Transverse colon (tissue), 4 donors: ENCODE data around the gene TICRR. TPM values are rescaled to one million over a fixed set of nuclear protein-coding genes. Genes with fewer than 3 reads are reported as not detected.

Source experiments
- DNase-seq: peaks from one replicate; pipeline ENCODE4 v3.0.0-alpha.2; 2019
- H3K27ac ChIP-seq, 4 donors: fragments of 200-600 bp; sonication (generic); 2 replicates each; pipeline ENCODE4 v1.5.1; 2016 to 2018; ENCODE audit warnings: inconsistent platforms in 4 of 4
- H3K27me3 ChIP-seq: fragments of 200-600 bp; sonication (generic); 2 replicates; pipeline ENCODE4 v1.5.1; 2017; ENCODE audit warnings: inconsistent platforms
- H3K36me3 ChIP-seq, 4 donors: fragments of 200-600 bp; sonication (generic); 2 replicates each; pipeline ENCODE4 v1.5.1; 2017 to 2019; ENCODE audit warnings: inconsistent platforms in 4 of 4
- H3K4me1 ChIP-seq, 4 donors: fragments of 200-600 bp; sonication (generic); 2 replicates each; pipeline ENCODE4 v1.5.1; 2017 to 2020; ENCODE audit warnings: inconsistent platforms in 4 of 4
- H3K4me3 ChIP-seq, 4 donors: fragments of 200-600 bp; sonication (generic); 1 replicate in 1 of 4; 2 replicates in 3 of 4; pipeline versions ENCODE4 v1.5.1 to v1.6.1; 2017 to 2019; ENCODE audit warnings: inconsistent platforms in 4 of 4
- H3K9me3 ChIP-seq, 2 donors: fragments of 200-600 bp; sonication (generic); 2 replicates each; pipeline ENCODE4 v1.5.1; 2017 to 2019; ENCODE audit warnings: inconsistent platforms in 2 of 2
- EP300 ChIP-seq: sonication (generic); formaldehyde crosslinking; IDR thresholded peaks from one replicate; pipeline ENCODE4 v1.6.1; 2017; ENCODE audit warnings: antibody characterized with exemption, low read depth
- POLR2A ChIP-seq: fragments of 450-650 bp; IDR thresholded peaks from one replicate; pipeline ENCODE4 v1.6.1; 2016; ENCODE audit warnings: antibody characterized with exemption, mild to moderate bottlenecking, moderate library complexity
- POLR2AphosphoS5 ChIP-seq, 3 donors: sonication (generic); formaldehyde crosslinking; IDR thresholded peaks; one replicate each; pipeline ENCODE4 v1.6.1; 2016; ENCODE audit warnings: antibody characterized with exemption in 3 of 3
- WGBS, 2 donors: methylation state at CpG; one replicate each; pipeline ENCODE4 v1.1.5; 2018; ENCODE audit warnings: low coverage in 1 of 2; 5-methylcytosine and 5-hydroxymethylcytosine counted together
- in situ Hi-C, 4 donors: fragments of 200-750 bp; cut with MboI; loops; one replicate each; pipeline versions ENCODE4 v1.15.0 to v1.15.1; 2017; ENCODE audit warnings: low sequenced_read_pairs in 3 of 4, low pct_ligation_motif_present in 1 of 4, low pct_unique_long_range_greater_than_20kb in 1 of 4
- intact Hi-C: fragments of 100-400 bp; cut with DNase I; formaldehyde crosslinking; loops from one replicate; pipeline ENCODE4 v1.15.1; 2023; ENCODE audit warnings: low total_unique reads
- total RNA-seq, 4 donors: library from RNA; depleted of rRNA; stranded (reverse); fragments of >200 nt; gene quantifications; one replicate each; pipeline ENCODE4 v1.1.0, GENCODE V29; 2016
- TF ChIP-seq, protein P1 (sequence below), 5 experiments: fragments of 200-600 bp in 3 of 5; fragments of 450-650 bp in 2 of 5; sonication (generic) in 3 of 5; IDR thresholded peaks; 1 replicate in 2 of 5; 2 replicates in 3 of 5; pipeline ENCODE4 v1.5.1; 2016 to 2017; ENCODE audit warnings: antibody characterized with exemption in 5 of 5, inconsistent platforms in 3 of 5, mild to moderate bottlenecking in 2 of 5, moderate library complexity in 1 of 5

TICRR gene
- total RNA-seq, 4 donors from 2014 or later, result 0.27 to 1.4 (median 0.95) TPM; not detected in 1

DNA sequence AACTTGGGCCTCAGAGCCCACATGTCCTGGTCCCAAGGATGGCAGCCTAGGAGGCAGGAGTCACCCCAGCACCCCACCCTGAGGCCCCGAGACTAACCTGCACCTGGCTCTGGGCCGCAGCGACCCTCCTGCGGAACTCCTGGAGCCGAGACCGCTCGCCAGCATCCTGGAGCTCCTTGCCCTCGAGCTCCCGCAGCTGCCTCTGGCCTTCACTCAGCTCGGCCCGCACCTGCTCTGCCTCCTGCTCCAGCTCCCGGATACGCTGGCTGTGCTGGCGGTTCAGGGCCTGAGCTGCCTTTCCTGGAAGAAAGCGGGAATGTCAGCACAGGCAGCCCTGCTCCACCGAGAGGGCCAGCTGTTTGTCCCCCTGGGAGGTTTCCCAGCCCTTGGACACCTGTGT, 66.8 kb downstream of the TICRR start:
- DNase-seq, result no peak
- intact Hi-C loops, result no loop called here

DNA sequence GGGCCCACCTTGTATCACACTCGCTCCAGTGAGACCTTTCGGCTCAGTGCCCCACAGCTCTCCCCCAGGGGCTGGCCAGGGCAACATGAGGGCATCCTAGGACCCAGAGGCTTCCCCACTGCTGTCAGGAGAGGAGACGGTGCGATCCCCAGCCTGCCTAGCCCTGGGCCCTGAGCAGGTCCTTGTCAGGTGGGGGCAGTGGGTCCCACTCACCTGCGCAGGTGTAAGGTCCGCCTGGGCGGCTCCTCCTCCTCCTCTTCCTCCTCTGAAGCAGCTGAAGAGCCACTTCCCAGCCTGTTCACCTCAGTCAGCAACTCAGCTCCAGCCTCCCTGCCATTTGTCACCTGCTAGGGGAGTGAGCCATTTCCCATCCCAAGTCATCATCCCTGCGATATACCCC, 70.4 kb downstream of the TICRR start:
- no peaks in the 10 kb centered on the region for H3K36me3 ChIP-seq
- H3K27ac ChIP-seq, result no peak overlapping the region
- intact Hi-C loops (no loop called here), in situ Hi-C loops (no loop called here)
- no peaks in the 10 kb centered on the region for H3K9me3 ChIP-seq
- no peak for DNase-seq
- no peak overlapping the region for H3K4me3 ChIP-seq
- H3K4me1 ChIP-seq, result peaks cover 0 to 3% (median 1%) of the 10 kb centered on the region in 4 donors
- 88 to 94% methylated on average over 1 to 8 of the region's 8 CpGs for WGBS, 2 donors
- no peaks in the 10 kb centered on the region for H3K27me3 ChIP-seq
- no peak for TF ChIP-seq EP300
- TF ChIP-seq POLR2A, result no peak
- no peak for TF ChIP-seq POLR2AphosphoS5 (IDR thresholded peaks at IDR 0.05)
- TF ChIP-seq, protein P1, sequence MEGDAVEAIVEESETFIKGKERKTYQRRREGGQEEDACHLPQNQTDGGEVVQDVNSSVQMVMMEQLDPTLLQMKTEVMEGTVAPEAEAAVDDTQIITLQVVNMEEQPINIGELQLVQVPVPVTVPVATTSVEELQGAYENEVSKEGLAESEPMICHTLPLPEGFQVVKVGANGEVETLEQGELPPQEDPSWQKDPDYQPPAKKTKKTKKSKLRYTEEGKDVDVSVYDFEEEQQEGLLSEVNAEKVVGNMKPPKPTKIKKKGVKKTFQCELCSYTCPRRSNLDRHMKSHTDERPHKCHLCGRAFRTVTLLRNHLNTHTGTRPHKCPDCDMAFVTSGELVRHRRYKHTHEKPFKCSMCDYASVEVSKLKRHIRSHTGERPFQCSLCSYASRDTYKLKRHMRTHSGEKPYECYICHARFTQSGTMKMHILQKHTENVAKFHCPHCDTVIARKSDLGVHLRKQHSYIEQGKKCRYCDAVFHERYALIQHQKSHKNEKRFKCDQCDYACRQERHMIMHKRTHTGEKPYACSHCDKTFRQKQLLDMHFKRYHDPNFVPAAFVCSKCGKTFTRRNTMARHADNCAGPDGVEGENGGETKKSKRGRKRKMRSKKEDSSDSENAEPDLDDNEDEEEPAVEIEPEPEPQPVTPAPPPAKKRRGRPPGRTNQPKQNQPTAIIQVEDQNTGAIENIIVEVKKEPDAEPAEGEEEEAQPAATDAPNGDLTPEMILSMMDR (IDR thresholded peaks at IDR 0.05), result no peak

More for the DNA sequence above, 66.8 kb downstream of the TICRR start:
- no peaks in the 10 kb centered on the region for H3K27me3 ChIP-seq
- H3K4me3 ChIP-seq, result no peak overlapping the region
- in situ Hi-C loops, result no loop called here
- WGBS, 2 donors, result 95% methylated on average over 16 of the region's 16 CpGs; no CpG with 5 or more reads in 1 of the 2 donors
- no peak for TF ChIP-seq POLR2A
- no peak for TF ChIP-seq EP300
- no peak for TF ChIP-seq POLR2AphosphoS5 (IDR thresholded peaks at IDR 0.05)
- TF ChIP-seq, protein P1 (IDR thresholded peaks at IDR 0.05), result no peak
- H3K36me3 ChIP-seq, result no peaks in the 10 kb centered on the region
- no peak overlapping the region for H3K27ac ChIP-seq
- H3K4me1 ChIP-seq, result peaks cover 0 to under 1% (median under 1%) of the 10 kb centered on the region in 4 donors
- H3K9me3 ChIP-seq, result no peaks in the 10 kb centered on the region

DNA sequence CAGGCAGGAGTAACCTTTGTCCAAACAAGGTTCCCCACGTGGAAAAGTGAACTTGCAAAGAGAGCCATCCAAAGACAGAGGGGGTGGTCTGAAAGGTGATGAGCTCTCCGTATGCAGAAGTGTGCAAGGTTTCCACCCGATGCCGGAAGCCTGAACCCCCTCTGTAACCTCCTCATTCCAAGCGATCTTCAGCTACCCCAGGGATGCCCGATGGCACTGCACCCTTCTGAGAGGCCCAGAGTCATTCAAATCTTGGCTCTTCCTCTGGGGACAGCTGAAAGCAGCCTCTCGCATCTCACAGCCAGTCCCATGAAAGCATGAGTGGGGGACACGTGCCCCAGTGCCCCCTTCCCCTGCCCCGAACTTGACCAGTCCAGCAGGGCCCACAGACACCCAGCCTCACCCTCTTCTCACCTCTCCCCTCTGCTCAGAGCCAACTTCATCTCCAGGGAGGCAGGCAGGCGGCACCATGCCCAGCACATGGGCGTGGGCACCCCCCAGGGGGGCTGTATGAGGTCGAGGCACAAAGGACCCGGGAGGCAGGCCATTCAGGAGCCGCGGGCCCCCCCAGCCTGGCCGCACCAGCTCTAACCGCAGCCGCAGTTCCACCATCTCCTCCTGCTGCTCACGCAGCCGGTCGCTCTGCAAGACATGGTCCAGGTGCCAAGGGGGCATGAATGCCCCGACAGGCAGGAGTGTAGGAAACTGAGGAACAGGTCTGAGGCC, 71.3 kb downstream of the TICRR start:
- Histone ChIP-seq H3K9me3 (no peaks in the 10 kb centered on the region), H3K36me3 (no peaks in the 10 kb centered on the region), H3K27me3 (no peaks in the 10 kb centered on the region), H3K27ac (no peak overlapping the region), H3K4me1 (peaks cover 0 to 3% (median 1%) of the 10 kb centered on the region in 4 donors), H3K4me3 (no peak overlapping the region)
- DNase-seq, result no peak
- in situ Hi-C loops, result no loop called here
- TF ChIP-seq, protein P1 (IDR thresholded peaks at IDR 0.05), result no peak
- TF ChIP-seq EP300 (no peak), POLR2AphosphoS5 (IDR thresholded peaks at IDR 0.05) (no peak), POLR2A (no peak)
- intact Hi-C loops, result no loop called here
- 74% methylated on average over 21 of the region's 22 CpGs; no CpG with 5 or more reads in 1 of the 2 donors for WGBS, 2 donors

DNA sequence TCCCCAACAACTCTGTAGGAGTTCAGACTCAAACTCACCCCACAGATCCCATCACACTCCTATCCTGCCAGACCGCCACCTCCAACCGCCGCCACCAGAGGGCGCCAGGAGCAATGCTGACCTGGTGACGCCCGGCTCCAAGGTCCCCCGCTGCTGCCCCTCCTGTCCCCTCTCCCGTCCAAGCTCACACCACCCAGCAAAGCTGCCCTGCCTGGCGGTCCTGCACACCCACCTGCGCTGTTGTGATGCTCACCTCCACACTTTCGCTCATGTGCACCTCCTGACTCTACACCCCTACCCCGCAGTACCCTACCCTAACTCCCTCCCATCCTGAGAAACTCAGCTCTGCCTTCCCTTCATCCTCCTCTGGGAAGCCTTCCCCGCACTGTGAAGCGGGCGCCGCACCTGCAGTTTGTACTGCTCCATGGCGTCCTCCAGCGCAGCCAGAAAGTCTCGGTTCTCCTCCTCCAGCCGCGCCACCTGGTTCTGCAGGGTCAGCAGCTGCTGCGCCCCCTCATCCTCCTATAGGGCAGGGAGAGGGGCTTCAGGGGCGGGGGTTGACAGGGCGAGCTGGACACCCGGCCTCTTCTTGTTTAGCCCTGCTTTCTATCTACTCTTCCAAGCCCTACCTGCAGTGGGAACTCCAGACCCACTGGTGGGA, 72.1 kb downstream of the TICRR start:
- intact Hi-C loops (no loop called here), in situ Hi-C loops (no loop called here)
- H3K4me3 ChIP-seq, result no peak overlapping the region
- no peaks in the 10 kb centered on the region for H3K9me3 ChIP-seq
- 47 to 80% methylated on average over 1 to 25 of the region's 25 CpGs for whole genome bisulfite sequencing, 2 donors
- H3K27me3 ChIP-seq, result no peaks in the 10 kb centered on the region
- peaks cover 0 to 3% (median 1%) of the 10 kb centered on the region in 4 donors for H3K4me1 ChIP-seq
- no peak overlapping the region for H3K27ac ChIP-seq
- TF ChIP-seq, protein P1 (IDR thresholded peaks at IDR 0.05), result peak; percentile 80 to 90 (median 88)
- no peak for TF ChIP-seq EP300
- no peaks in the 10 kb centered on the region for H3K36me3 ChIP-seq
- DNase-seq, result peak; percentile 86
